ENCODE data around the gene PIGP.

Gene PIGP

GRCh38 chr21:37072274-37072987 is 440 bp downstream of the PIGP start:
- H3K4me1 ChIP-seq (ENCODE audit: control extremely low read depth in 1 of 4, control insufficient read depth in 4 of 4, insufficient read depth in 4 of 4, low read length in 3 of 4), result peaks cover 8 to 36% (median 25%) of the 10 kb centered on the region in 4 experiments
- peaks cover 0 to 10% (median 5%) of the 10 kb centered on the region in 4 experiments for H3K36me3 ChIP-seq (ENCODE audit: control insufficient read depth in 4 of 4, insufficient read depth in 4 of 4, low read length in 3 of 4)
- POLR2A ChIA-PET, result interaction anchor here (1.0 to 1.8 kb wide), 2 partner anchors 10 to 27 kb away, joined by 3 to 6 read pairs; no protein-coding TSS in a partner anchor
- H3K27ac ChIP-seq (ENCODE audit: insufficient read depth in 1 of 2, low read depth in 1 of 2, low read length in 2 of 2, poor library complexity in 1 of 2, severe bottlenecking in 2 of 2), result peak overlapping the region; percentile 86 to 96
- peak overlapping the region; percentile 69 to 97 (median 91) for H3K4me3 ChIP-seq (ENCODE audit: control insufficient read depth in 1 of 7, extremely low read depth in 1 of 7, insufficient read depth in 4 of 7, low read depth in 2 of 7, low read length in 6 of 7)
- H3K27me3 ChIP-seq (replicated peaks in 2 of 5; ENCODE audit: control insufficient read depth in 4 of 5, insufficient read depth in 5 of 5, low read length in 4 of 5), result no peaks in the 10 kb centered on the region
- CTCF ChIA-PET, result interaction anchor here (0.7 to 1.3 kb wide), 2 partner anchors 14 to 62 kb away, joined by 3 read pairs; no protein-coding TSS in a partner anchor
- DNase-seq, result peak in 1 of 3 donors; percentile 97
- H3K9me3 ChIP-seq (ENCODE audit: control extremely low read depth in 1 of 5, control insufficient read depth in 4 of 5, insufficient read depth in 2 of 5, low read depth in 1 of 5, low read length in 4 of 5), result peaks cover 0 to 2% (median 0%) of the 10 kb centered on the region in 5 experiments
- WGBS (ENCODE audit: insufficient coverage), result 0% methylated on average over 37 of the region's 54 CpGs

GRCh38 chr21:37071561-37072273 is 1.2 kb downstream of the PIGP start:
- Histone ChIP-seq H3K36me3 (ENCODE audit: control insufficient read depth in 4 of 4, insufficient read depth in 4 of 4, low read length in 3 of 4) (peaks cover 3 to 13% (median 7%) of the 10 kb centered on the region in 4 experiments), H3K9me3 (ENCODE audit: control extremely low read depth in 1 of 5, control insufficient read depth in 4 of 5, insufficient read depth in 2 of 5, low read depth in 1 of 5, low read length in 4 of 5) (peaks cover 0 to 2% (median 0%) of the 10 kb centered on the region in 5 experiments), H3K27me3 (replicated peaks in 2 of 5; ENCODE audit: control insufficient read depth in 4 of 5, insufficient read depth in 5 of 5, low read length in 4 of 5) (no peaks in the 10 kb centered on the region), H3K4me1 (ENCODE audit: control extremely low read depth in 1 of 4, control insufficient read depth in 4 of 4, insufficient read depth in 4 of 4, low read length in 3 of 4) (peaks cover 8 to 36% (median 25%) of the 10 kb centered on the region in 4 experiments), H3K4me3 (ENCODE audit: control insufficient read depth in 1 of 7, extremely low read depth in 1 of 7, insufficient read depth in 4 of 7, low read depth in 2 of 7, low read length in 6 of 7) (peak overlapping the region in 6 of 7 experiments; percentile 75 to 97 (median 91)), H3K27ac (ENCODE audit: insufficient read depth in 1 of 2, low read depth in 1 of 2, low read length in 2 of 2, poor library complexity in 1 of 2, severe bottlenecking in 2 of 2) (peak overlapping the region; percentile 86 to 96)
- ChIA-PET POLR2A (interaction anchor here (1.0 to 1.8 kb wide), 2 partner anchors 9 to 26 kb away, joined by 3 to 6 read pairs; no protein-coding TSS in a partner anchor), CTCF (interaction anchor here (0.7 to 1.3 kb wide), 5 partner anchors 15 to 61 kb away, joined by 3 to 4 read pairs (median 3); no protein-coding TSS in a partner anchor)
- no peak for DNase-seq
- 71% methylated on average over 6 of the region's 12 CpGs for WGBS (ENCODE audit: insufficient coverage)

GRCh38 chr21:37065561-37066177 is 7.2 kb downstream of the PIGP start:
- H3K9me3 ChIP-seq (ENCODE audit: control extremely low read depth in 1 of 5, control insufficient read depth in 4 of 5, insufficient read depth in 2 of 5, low read depth in 1 of 5, low read length in 4 of 5), result peaks cover 0 to 2% (median 0%) of the 10 kb centered on the region in 5 experiments
- H3K27me3 ChIP-seq (replicated peaks in 2 of 5; ENCODE audit: control insufficient read depth in 4 of 5, insufficient read depth in 5 of 5, low read length in 4 of 5), result no peaks in the 10 kb centered on the region
- H3K4me1 ChIP-seq (ENCODE audit: control extremely low read depth in 1 of 4, control insufficient read depth in 4 of 4, insufficient read depth in 4 of 4, low read length in 3 of 4), result peaks cover 0 to 2% (median 0%) of the 10 kb centered on the region in 4 experiments
- no peak for DNase-seq
- POLR2A ChIA-PET, result no interaction called here
- peaks cover 4 to 19% (median 12%) of the 10 kb centered on the region in 4 experiments for H3K36me3 ChIP-seq (ENCODE audit: control insufficient read depth in 4 of 4, insufficient read depth in 4 of 4, low read length in 3 of 4)
- CTCF ChIA-PET, result interaction anchor here (1.0 kb wide), 1 partner anchor 89 kb away, joined by 3 read pairs; no protein-coding TSS in a partner anchor
- WGBS (ENCODE audit: insufficient coverage), result no CpG with 5 or more reads among the region's 9 CpGs
- no peak overlapping the region for H3K27ac ChIP-seq (ENCODE audit: insufficient read depth in 1 of 2, low read depth in 1 of 2, low read length in 2 of 2, poor library complexity in 1 of 2, severe bottlenecking in 2 of 2)
- no peak overlapping the region for H3K4me3 ChIP-seq (ENCODE audit: control insufficient read depth in 1 of 7, extremely low read depth in 1 of 7, insufficient read depth in 4 of 7, low read depth in 2 of 7, low read length in 6 of 7)

GRCh38 chr21:37064841-37065240 is 8.0 kb downstream of the PIGP start:
- CTCF ChIA-PET, result interaction anchor here (1.0 kb wide), 1 partner anchor 88 kb away, joined by 3 read pairs; no protein-coding TSS in a partner anchor
- Histone ChIP-seq H3K36me3 (ENCODE audit: control insufficient read depth in 4 of 4, insufficient read depth in 4 of 4, low read length in 3 of 4) (peaks cover 4 to 19% (median 12%) of the 10 kb centered on the region in 4 experiments), H3K4me1 (ENCODE audit: control extremely low read depth in 1 of 4, control insufficient read depth in 4 of 4, insufficient read depth in 4 of 4, low read length in 3 of 4) (peaks cover 0 to 4% (median 2%) of the 10 kb centered on the region in 4 experiments), H3K27ac (ENCODE audit: insufficient read depth in 1 of 2, low read depth in 1 of 2, low read length in 2 of 2, poor library complexity in 1 of 2, severe bottlenecking in 2 of 2) (no peak overlapping the region), H3K9me3 (ENCODE audit: control extremely low read depth in 1 of 5, control insufficient read depth in 4 of 5, insufficient read depth in 2 of 5, low read depth in 1 of 5, low read length in 4 of 5) (peaks cover 0 to 2% (median 0%) of the 10 kb centered on the region in 5 experiments), H3K4me3 (ENCODE audit: control insufficient read depth in 1 of 7, extremely low read depth in 1 of 7, insufficient read depth in 4 of 7, low read depth in 2 of 7, low read length in 6 of 7) (no peak overlapping the region), H3K27me3 (replicated peaks in 2 of 5; ENCODE audit: control insufficient read depth in 4 of 5, insufficient read depth in 5 of 5, low read length in 4 of 5) (no peaks in the 10 kb centered on the region)
- DNase-seq, result no peak
- POLR2A ChIA-PET, result no interaction called here

- CTCF ChIA-PET, result interaction anchor here (0.8 kb wide), 1 partner anchor 72 kb away, joined by 3 read pairs; no protein-coding TSS in a partner anchor
- H3K4me1 ChIP-seq (ENCODE audit: control extremely low read depth in 1 of 4, control insufficient read depth in 4 of 4, insufficient read depth in 4 of 4, low read length in 3 of 4), result peaks cover 0 to 6% (median 2%) of the 10 kb centered on the region in 4 experiments
Observed at GRCh38 chr21:37063433-37063832, 9.4 kb downstream of the PIGP start.

GRCh38 chr21:37062593-37062935 is 10.3 kb downstream of the PIGP start:
- Histone ChIP-seq H3K9me3 (ENCODE audit: control extremely low read depth in 1 of 5, control insufficient read depth in 4 of 5, insufficient read depth in 2 of 5, low read depth in 1 of 5, low read length in 4 of 5) (no peaks in the 10 kb centered on the region), H3K4me3 (ENCODE audit: control insufficient read depth in 1 of 7, extremely low read depth in 1 of 7, insufficient read depth in 4 of 7, low read depth in 2 of 7, low read length in 6 of 7) (no peak overlapping the region), H3K27ac (ENCODE audit: insufficient read depth in 1 of 2, low read depth in 1 of 2, low read length in 2 of 2, poor library complexity in 1 of 2, severe bottlenecking in 2 of 2) (no peak overlapping the region), H3K27me3 (replicated peaks in 2 of 5; ENCODE audit: control insufficient read depth in 4 of 5, insufficient read depth in 5 of 5, low read length in 4 of 5) (no peaks in the 10 kb centered on the region), H3K4me1 (ENCODE audit: control extremely low read depth in 1 of 4, control insufficient read depth in 4 of 4, insufficient read depth in 4 of 4, low read length in 3 of 4) (peaks cover 0 to 15% (median 3%) of the 10 kb centered on the region in 4 experiments), H3K36me3 (ENCODE audit: control insufficient read depth in 4 of 4, insufficient read depth in 4 of 4, low read length in 3 of 4) (peaks cover 0 to 12% (median 7%) of the 10 kb centered on the region in 4 experiments)
- 97% methylated on average over 6 of the region's 6 CpGs for WGBS (ENCODE audit: insufficient coverage)
- ChIA-PET CTCF (interaction anchor here (0.8 kb wide), 1 partner anchor 71 kb away, joined by 3 read pairs; no protein-coding TSS in a partner anchor), POLR2A (interaction anchor here (0.7 kb wide), 1 partner anchor 10 kb away, joined by 3 read pairs; no protein-coding TSS in a partner anchor)
- DNase-seq, result no peak

More at GRCh38 chr21:37063433-37063832, 9.4 kb downstream of the PIGP start:
- Histone ChIP-seq H3K36me3 (ENCODE audit: control insufficient read depth in 4 of 4, insufficient read depth in 4 of 4, low read length in 3 of 4) (peaks cover under 1 to 13% (median 8%) of the 10 kb centered on the region in 4 experiments), H3K4me3 (ENCODE audit: control insufficient read depth in 1 of 7, extremely low read depth in 1 of 7, insufficient read depth in 4 of 7, low read depth in 2 of 7, low read length in 6 of 7) (no peak overlapping the region), H3K27ac (ENCODE audit: insufficient read depth in 1 of 2, low read depth in 1 of 2, low read length in 2 of 2, poor library complexity in 1 of 2, severe bottlenecking in 2 of 2) (no peak overlapping the region), H3K9me3 (ENCODE audit: control extremely low read depth in 1 of 5, control insufficient read depth in 4 of 5, insufficient read depth in 2 of 5, low read depth in 1 of 5, low read length in 4 of 5) (no peaks in the 10 kb centered on the region), H3K27me3 (replicated peaks in 2 of 5; ENCODE audit: control insufficient read depth in 4 of 5, insufficient read depth in 5 of 5, low read length in 4 of 5) (no peaks in the 10 kb centered on the region)
- DNase-seq, result no peak
- POLR2A ChIA-PET, result no interaction called here
- WGBS (ENCODE audit: insufficient coverage), result 100% methylated on average over 1 of the region's 1 CpG
